GM06990 (cell line): ENCODE results near the gene DTNB.
"Not testable (repeated sequence)": the region's sequence is repeated elsewhere in the genome, so short reads cannot be mapped to it uniquely, and the experiment has no call there.

Source experiments
- DNase-seq: peaks from one replicate; pipeline ENCODE4 v3.0.0-alpha.2; 2011; ENCODE audit not compliant: insufficient read length; ENCODE audit errors: extremely low read depth
- H3K27me3 ChIP-seq: replicated peaks from 2 replicates; pipeline ENCODE4 v1.6.0; 2011; ENCODE audit warnings: low read length; ENCODE audit not compliant: control insufficient read depth, insufficient read depth
- H3K36me3 ChIP-seq: 2 replicates; pipeline ENCODE4 v1.5.1; 2011; ENCODE audit warnings: low read length; ENCODE audit not compliant: control insufficient read depth, insufficient read depth
- H3K4me3 ChIP-seq: replicated peaks from 2 replicates; pipeline ENCODE4 v1.5.1; 2011; ENCODE audit warnings: low read depth, mild to moderate bottlenecking, control low read depth, low read length
- CTCF ChIP-seq: IDR thresholded peaks from 2 replicates; pipeline ENCODE4 v1.5.1; 2011; ENCODE audit warnings: low read length, control low read depth, mild to moderate bottlenecking, inconsistent platforms; ENCODE audit not compliant: insufficient read depth, poor library complexity, severe bottlenecking

Gene DTNB

DNA sequence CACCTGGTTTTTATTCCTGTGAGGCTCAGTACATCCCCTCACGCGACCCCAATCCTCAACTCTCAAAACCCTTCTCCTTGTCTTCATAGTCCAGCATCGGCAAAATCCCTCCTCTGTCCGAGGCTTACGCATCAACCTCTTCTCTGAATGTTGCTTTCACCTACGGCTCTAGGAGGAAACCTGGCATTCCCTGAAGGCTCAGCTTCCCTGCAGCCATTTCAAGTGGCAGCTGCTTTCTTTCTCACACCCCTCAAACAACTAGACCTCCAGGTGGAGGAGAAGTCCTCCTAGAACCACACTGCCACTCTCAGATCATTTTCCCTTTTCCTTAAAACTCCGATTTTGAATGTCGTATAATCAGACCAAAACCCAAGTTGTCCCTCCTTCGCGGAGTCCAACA, 114.2 kb downstream of the DTNB start:
- no peak for TF ChIP-seq CTCF
- no peaks in the 10 kb centered on the region for H3K36me3 ChIP-seq
- DNase-seq: no peak
- no peaks in the 10 kb centered on the region for H3K27me3 ChIP-seq
- no peak overlapping the region for H3K4me3 ChIP-seq

DNA sequence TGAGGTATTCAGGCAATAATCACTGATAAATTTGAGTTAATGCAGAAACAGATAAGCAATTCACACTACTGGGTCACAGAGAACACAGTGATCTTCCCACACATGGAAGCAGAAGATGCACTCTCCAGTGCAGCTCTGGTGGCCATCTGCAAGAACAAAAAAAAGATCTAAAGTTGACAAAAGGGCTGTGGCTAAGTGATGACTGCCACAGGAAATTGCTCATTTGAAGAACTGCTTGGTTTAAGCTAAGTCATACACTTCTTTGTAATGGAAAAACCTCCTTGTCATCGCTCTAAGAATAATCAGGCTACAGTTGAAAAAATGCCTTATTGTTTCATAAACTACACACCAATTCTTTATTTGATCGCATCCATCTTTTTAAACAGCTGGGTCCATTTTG, 115.1 kb downstream of the DTNB start:
- Histone ChIP-seq H3K36me3 (no peaks in the 10 kb centered on the region), H3K4me3 (no peak overlapping the region), H3K27me3 (no peaks in the 10 kb centered on the region)
- peak; percentile 64 for DNase-seq
- no peak for TF ChIP-seq CTCF

DNA sequence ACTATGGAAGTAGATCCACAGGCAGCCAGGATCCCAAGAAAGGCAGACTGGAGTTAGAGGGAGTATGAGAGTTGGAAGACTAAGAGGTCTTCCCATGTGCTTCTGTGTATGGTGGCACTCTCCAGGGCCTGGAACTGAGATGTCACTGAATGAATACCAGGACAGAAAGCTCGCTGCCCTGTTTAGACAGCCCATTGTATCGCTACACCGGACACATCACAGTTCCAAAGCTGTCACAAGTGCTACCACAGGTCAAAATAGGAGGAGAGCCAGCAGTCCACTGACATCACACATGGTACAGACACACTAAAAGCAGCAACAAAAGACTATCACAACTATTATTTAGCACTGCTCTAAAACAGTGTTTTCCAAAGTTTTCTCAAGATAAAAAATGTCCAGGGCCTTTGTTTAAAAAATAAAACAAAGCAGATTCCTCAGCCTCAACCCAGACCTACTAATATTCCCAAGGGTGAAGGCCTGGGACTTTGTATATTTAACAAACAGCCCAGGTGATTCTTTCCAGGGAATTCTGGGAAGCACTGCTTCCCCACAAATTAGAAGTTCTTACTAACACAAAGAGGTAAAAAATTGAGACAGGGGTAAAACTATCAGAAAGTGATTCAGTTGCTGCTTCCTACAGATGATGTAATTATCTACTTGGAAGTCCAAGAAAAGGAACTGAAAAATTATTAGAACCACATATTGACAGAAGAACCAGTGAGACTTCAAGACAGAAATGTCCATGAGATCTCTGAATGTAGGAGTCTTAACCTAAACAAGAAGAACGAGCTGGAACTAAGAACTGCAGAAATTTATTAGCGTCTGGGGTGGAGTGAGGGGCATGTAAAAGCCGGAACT, 116.0 kb downstream of the DTNB start:
- no peak for TF ChIP-seq CTCF
- no peak overlapping the region; the same call in 1 of the 2 replicates for H3K4me3 ChIP-seq
- no peaks in the 10 kb centered on the region for H3K36me3 ChIP-seq
- H3K27me3 ChIP-seq: no peaks in the 10 kb centered on the region
- DNase-seq: peak; percentile 32

- H3K27me3 ChIP-seq: no peaks in the 10 kb centered on the region
- no peak for DNase-seq
- H3K4me3 ChIP-seq: no peak overlapping the region
- TF ChIP-seq CTCF: no peak
- no peaks in the 10 kb centered on the region for H3K36me3 ChIP-seq
Measured at GRCh38 chr2:25552318-25552717, 121.1 kb downstream of the DTNB start.

DNA sequence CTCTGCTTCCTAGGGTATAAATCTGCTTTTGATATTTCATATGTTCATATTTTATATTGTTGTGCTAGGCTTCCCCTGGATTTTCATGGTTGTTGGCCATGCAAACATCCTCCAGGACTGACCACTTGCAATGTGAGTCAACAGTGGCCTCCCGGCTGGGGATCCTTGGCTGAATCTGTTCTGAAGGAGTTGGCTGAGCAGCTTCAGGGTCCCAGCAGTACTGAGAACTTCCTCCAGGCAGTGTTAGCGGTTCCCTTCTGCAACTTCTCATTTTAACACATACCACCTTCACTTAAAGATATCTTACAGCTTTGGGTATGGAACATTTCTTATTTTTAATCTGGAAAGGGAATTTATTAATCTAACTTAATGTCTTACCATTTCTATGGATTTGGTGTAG, 122.1 kb downstream of the DTNB start:
- TF ChIP-seq CTCF: no peak
- no peaks in the 10 kb centered on the region for H3K27me3 ChIP-seq
- H3K36me3 ChIP-seq: no peaks in the 10 kb centered on the region
- DNase-seq: no peak
- no peak overlapping the region for H3K4me3 ChIP-seq

DNA sequence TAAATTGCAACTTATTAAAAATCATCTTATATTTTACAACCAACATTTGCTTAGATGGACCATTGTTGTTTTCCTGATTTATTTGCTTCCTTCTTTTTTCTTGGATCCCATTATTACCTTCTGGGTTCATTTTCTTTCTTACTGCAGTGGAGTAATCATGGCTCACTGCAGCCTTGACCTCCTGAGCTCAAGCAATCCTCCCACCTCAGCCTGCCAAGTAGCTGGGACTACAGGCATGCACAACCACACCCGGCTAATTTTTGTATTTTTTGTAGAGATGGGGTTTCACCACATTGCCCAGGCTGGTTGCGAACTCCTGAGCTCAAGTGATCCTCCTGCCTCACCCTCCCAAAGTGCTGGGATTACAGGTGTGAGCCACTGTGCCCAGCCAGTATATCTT, 123.8 kb downstream of the DTNB start:
- DNase-seq, H3K4me3 ChIP-seq, H3K36me3 ChIP-seq, H3K27me3 ChIP-seq: not testable (repeated sequence)
